HS-5 (cell line): ENCODE data around the gene TEX50.
"Not testable (repeated sequence)": the region's sequence is repeated elsewhere in the genome, so short reads cannot be mapped to it uniquely, and the experiment has no call there.

Source experiments
- DNase-seq: peaks from one replicate; pipeline ENCODE4 v3.0.0-alpha.2; 2012; ENCODE audit warnings: low read depth

Gene TEX50

GRCh38 chr1:173635116-173635515, at the start of gene TEX50:
TSS of gene TEX50 (plus strand) at chr1:173635338. CDS start at chr1:173635522, 184 bp downstream.
- no peak for DNase-seq

GRCh38 chr1:173590557-173590956, 44.6 kb upstream of the TEX50 start:
- peak; percentile 18 for DNase-seq

GRCh38 chr1:173591138-173591537, 44.0 kb upstream of the TEX50 start:
- not testable (repeated sequence) for DNase-seq

- DNase-seq, result no peak
These were observed 38.9 kb upstream of the TEX50 start for GRCh38 chr1:173596097-173596825.

- no peak for DNase-seq
These were observed 33.5 kb upstream of the TEX50 start for GRCh38 chr1:173601588-173601987.

- no peak for DNase-seq
These were observed 32.0 kb upstream of the TEX50 start, which contains the start of gene SLC9C2 for GRCh38 chr1:173603056-173603591. TSS of gene SLC9C2 (minus strand) at chr1:173603072. CDS start at chr1:173601776, 1,296 bp downstream.

GRCh38 chr1:173608503-173609216, 26.5 kb upstream of the TEX50 start:
- DNase-seq, result no peak

GRCh38 chr1:173613086-173613485, 22.1 kb upstream of the TEX50 start:
- not testable (repeated sequence) for DNase-seq

- no peak for DNase-seq
These were observed 18.3 kb upstream of the TEX50 start for GRCh38 chr1:173616859-173617258.

GRCh38 chr1:173627269-173627668, 7.9 kb upstream of the TEX50 start:
- no peak for DNase-seq

- DNase-seq, result no peak
These were observed 6.2 kb upstream of the TEX50 start for GRCh38 chr1:173628888-173629287.

GRCh38 chr1:173637236-173638042, 2.3 kb downstream of the TEX50 start:
- not testable (repeated sequence) for DNase-seq

GRCh38 chr1:173638043-173639021, 3.2 kb downstream of the TEX50 start:
- DNase-seq, result no peak

- DNase-seq, result no peak
These were observed 4.0 kb downstream of the TEX50 start for GRCh38 chr1:173639102-173639501.

- not testable (repeated sequence) for DNase-seq
These were observed 7.5 kb downstream of the TEX50 start for GRCh38 chr1:173642450-173643139.

- no peak for DNase-seq
These were observed 11.5 kb downstream of the TEX50 start for GRCh38 chr1:173646656-173647055.

- DNase-seq, result no peak
These were observed 13.9 kb downstream of the TEX50 start for GRCh38 chr1:173648880-173649605.

- DNase-seq, result no peak
These were observed 25.2 kb downstream of the TEX50 start for GRCh38 chr1:173660306-173660705.

GRCh38 chr1:173661271-173661670, 26.1 kb downstream of the TEX50 start:
- DNase-seq, result no peak

GRCh38 chr1:173661763-173662162, 26.6 kb downstream of the TEX50 start:
- DNase-seq, result no peak
